Bronchial epithelial cell (primary cell): Measurements from ENCODE around the gene SEMA6B. TPM values are rescaled to one million over a fixed set of nuclear protein-coding genes. Genes with fewer than 3 reads are reported as not detected.

ENCODE experiments used
- DNase-seq: peaks from one replicate; pipeline ENCODE4 v3.0.0-alpha.2; 2010; ENCODE audit warnings: low read depth
- FAIRE-seq: peaks from 2 replicates; lab custom pipeline; 2011; peaks lifted over from hg19 to GRCh38; lab: Jason Lieb, UNC
- H3K27me3 ChIP-seq: 2 replicates; pipeline ENCODE4 v1.5.1; 2011; ENCODE audit warnings: low read length; ENCODE audit not compliant: control insufficient read depth, insufficient read depth
- H3K36me3 ChIP-seq: 2 replicates; pipeline ENCODE4 v1.5.1; 2011; ENCODE audit warnings: low read length; ENCODE audit not compliant: control insufficient read depth, insufficient read depth
- H3K4me3 ChIP-seq: 2 replicates; pipeline ENCODE4 v1.5.1; 2011; ENCODE audit warnings: mild to moderate bottlenecking, low read depth, low read length, control low read depth
- total RNA-seq: library from RNA; depleted of rRNA; stranded (reverse); fragments of >200 nt; gene quantifications from 2 replicates; pipeline ENCODE4 v1.2.1, GENCODE V29; 2014
- TF ChIP-seq, protein P1 (sequence below): IDR thresholded peaks from 2 replicates; pipeline ENCODE4 v1.5.1; 2011; ENCODE audit warnings: mild to moderate bottlenecking, moderate library complexity, low read length, control low read depth, inconsistent platforms; ENCODE audit not compliant: insufficient read depth, severe bottlenecking

SEMA6B gene
- total RNA-seq, 1 donor from 2014 or later = under 0.01 TPM

DNA sequence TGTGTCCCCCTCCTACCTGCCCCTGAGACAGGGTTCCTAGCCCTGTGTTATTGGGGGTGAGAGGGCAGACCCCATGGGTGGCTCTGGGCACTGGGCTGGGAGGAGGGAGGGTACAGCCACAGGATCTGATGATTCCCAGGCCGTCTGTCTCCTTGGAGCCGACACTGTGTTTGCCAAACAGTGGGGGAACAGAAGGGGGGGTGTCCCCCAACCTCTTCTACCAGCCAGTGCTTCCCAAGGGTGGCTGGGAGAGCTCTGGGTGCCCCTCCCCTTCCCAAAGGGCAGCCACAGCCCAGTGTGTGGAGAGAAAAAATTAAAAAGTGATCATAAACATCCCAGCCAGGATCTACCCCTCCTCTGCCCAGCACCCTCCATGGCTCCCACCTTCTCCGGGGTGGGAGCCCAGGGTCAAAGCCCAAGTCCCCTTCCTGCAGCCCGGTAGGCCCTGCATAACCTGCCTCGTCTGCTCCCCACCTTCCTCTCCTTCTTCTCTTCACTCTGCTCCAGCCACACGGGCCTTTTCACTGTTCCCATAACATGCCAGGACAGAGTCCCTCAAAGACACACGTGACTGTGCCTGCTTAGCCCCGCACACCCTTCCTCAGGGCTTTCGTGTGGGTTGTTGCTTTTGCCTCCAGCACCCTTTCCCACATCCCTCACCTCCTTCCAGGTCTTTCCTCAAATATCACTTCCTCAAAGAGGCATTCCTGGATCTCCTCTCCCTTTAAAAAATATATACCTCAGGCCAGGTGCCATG lies 39.8 kb downstream of the SEMA6B start:
- peak overlapping the region; percentile 24 for H3K4me3 ChIP-seq
- DNase-seq = peak; percentile 71
- no peak for FAIRE-seq

GRCh38 chr19:4519172-4519496 lies 40.4 kb downstream of the SEMA6B start:
- no peak for FAIRE-seq
- no peaks in the 10 kb centered on the region for H3K36me3 ChIP-seq
- TF ChIP-seq, protein P1, sequence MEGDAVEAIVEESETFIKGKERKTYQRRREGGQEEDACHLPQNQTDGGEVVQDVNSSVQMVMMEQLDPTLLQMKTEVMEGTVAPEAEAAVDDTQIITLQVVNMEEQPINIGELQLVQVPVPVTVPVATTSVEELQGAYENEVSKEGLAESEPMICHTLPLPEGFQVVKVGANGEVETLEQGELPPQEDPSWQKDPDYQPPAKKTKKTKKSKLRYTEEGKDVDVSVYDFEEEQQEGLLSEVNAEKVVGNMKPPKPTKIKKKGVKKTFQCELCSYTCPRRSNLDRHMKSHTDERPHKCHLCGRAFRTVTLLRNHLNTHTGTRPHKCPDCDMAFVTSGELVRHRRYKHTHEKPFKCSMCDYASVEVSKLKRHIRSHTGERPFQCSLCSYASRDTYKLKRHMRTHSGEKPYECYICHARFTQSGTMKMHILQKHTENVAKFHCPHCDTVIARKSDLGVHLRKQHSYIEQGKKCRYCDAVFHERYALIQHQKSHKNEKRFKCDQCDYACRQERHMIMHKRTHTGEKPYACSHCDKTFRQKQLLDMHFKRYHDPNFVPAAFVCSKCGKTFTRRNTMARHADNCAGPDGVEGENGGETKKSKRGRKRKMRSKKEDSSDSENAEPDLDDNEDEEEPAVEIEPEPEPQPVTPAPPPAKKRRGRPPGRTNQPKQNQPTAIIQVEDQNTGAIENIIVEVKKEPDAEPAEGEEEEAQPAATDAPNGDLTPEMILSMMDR = no peak
- H3K4me3 ChIP-seq = no peak overlapping the region
- DNase-seq = no peak
- H3K27me3 ChIP-seq = no peaks in the 10 kb centered on the region

More for the DNA sequence above, 39.8 kb downstream of the SEMA6B start:
- Histone ChIP-seq H3K27me3 (no peaks in the 10 kb centered on the region), H3K36me3 (no peaks in the 10 kb centered on the region)
- TF ChIP-seq, protein P1 = no peak

GRCh38 chr19:4518345-4519171 lies 40.9 kb downstream of the SEMA6B start, which contains the start of gene PLIN4:
Gene PLIN4, minus strand, starts transcription at chr19:4518486. Its CDS starts 214 bp downstream, at chr19:4518272.
- TF ChIP-seq, protein P1 = no peak
- no peaks in the 10 kb centered on the region for H3K27me3 ChIP-seq
- H3K36me3 ChIP-seq = no peaks in the 10 kb centered on the region
- H3K4me3 ChIP-seq = no peak within 1 kb of the TSS
- peak; percentile 11 for DNase-seq
- peak; percentile 50 for FAIRE-seq

DNA sequence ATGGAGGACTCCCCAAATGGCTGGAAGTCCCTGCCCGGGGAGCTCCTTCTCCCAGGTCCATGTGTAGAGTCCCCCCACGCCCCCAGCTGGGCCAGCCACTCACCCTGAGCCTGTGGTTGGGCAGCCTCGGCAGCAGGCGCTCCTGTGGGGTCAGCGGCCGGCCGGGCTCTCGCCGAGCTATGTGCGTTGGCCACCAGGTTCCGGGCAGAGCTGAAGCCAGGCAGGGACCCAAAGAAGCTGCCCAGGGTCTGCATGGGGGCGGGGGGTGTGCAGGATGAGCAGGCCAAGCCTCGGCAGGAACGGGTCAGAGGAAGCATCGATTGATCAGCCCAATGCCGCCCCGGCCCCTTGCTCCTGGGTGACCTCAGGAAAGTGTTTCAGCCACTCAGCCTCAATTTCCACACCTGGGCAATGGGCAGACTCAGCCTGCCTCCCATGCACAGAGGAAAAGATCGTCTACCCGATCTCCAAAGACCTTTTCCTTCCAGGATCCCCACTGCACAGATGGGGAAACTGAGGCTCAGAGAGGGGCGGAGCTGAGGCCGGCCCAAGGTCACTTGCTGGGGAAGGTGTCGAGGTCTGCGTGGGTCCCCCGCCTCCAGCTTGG lies 41.9 kb downstream of the SEMA6B start:
- TF ChIP-seq, protein P1 = no peak
- DNase-seq = no peak
- Histone ChIP-seq H3K27me3 (no peaks in the 10 kb centered on the region), H3K36me3 (no peaks in the 10 kb centered on the region), H3K4me3 (no peak overlapping the region)
- no peak for FAIRE-seq

- FAIRE-seq = no peak
Observed at GRCh38 chr19:4516939-4517300, 42.6 kb downstream of the SEMA6B start.

More at GRCh38 chr19:4516939-4517300, 42.6 kb downstream of the SEMA6B start:
- no peak for DNase-seq
- TF ChIP-seq, protein P1 = no peak
- Histone ChIP-seq H3K4me3 (no peak overlapping the region), H3K36me3 (no peaks in the 10 kb centered on the region), H3K27me3 (no peaks in the 10 kb centered on the region)
